MM.1S (cell line): Measurements from ENCODE around the gene SEC14L2.

Experiments used
- EZH2 ChIP-seq: fragments of 300-600 bp; sonication (generic); optimal IDR thresholded peaks from 2 replicates; pipeline ENCODE3; 2017; ENCODE audit warnings: low read depth, mild to moderate bottlenecking, antibody characterized with exemption, low read length, mixed read lengths
- TF ChIP-seq, protein P1 (sequence below): fragments of 300-600 bp; sonication (generic); IDR thresholded peaks from 2 replicates; pipeline ENCODE4 v1.5.1; 2016; ENCODE audit warnings: antibody characterized with exemption, low read length, mixed read lengths

DNA sequence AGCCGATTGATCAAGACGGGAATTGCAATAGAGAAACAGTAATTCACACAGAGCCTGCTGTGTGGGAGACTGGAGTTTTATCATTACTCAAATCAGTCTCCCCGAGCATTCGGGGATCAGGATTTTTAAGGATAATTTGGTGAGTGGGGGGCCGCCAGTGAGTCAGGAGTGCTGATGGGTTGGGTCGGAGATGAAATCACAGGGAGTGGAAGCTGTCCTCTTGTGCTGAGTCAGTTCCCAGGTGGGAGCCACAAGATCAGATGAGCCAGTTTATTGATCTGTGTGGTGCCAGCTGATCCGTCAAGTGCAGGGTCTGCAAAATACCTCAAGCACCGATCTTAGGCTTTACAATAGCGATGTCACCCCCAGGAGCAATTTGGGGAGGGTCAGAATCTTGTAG is 44.3 kb downstream of the SEC14L2 start:
- TF ChIP-seq, protein P1, sequence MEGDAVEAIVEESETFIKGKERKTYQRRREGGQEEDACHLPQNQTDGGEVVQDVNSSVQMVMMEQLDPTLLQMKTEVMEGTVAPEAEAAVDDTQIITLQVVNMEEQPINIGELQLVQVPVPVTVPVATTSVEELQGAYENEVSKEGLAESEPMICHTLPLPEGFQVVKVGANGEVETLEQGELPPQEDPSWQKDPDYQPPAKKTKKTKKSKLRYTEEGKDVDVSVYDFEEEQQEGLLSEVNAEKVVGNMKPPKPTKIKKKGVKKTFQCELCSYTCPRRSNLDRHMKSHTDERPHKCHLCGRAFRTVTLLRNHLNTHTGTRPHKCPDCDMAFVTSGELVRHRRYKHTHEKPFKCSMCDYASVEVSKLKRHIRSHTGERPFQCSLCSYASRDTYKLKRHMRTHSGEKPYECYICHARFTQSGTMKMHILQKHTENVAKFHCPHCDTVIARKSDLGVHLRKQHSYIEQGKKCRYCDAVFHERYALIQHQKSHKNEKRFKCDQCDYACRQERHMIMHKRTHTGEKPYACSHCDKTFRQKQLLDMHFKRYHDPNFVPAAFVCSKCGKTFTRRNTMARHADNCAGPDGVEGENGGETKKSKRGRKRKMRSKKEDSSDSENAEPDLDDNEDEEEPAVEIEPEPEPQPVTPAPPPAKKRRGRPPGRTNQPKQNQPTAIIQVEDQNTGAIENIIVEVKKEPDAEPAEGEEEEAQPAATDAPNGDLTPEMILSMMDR = no peak
- no peak for TF ChIP-seq EZH2
